ENCODE data around the gene ENPP1.
"Not testable (repeated sequence)": the region's sequence is repeated elsewhere in the genome, so short reads cannot be mapped to it uniquely, and the experiment has no call there.

The ENPP1 gene

GRCh38 chr6:131832363-131832762 is 24.5 kb downstream of the ENPP1 start:
- no peak for DNase-seq

- DNase-seq: no peak
Observed at GRCh38 chr6:131838051-131838450, 30.2 kb downstream of the ENPP1 start.

GRCh38 chr6:131839388-131839787 is 31.6 kb downstream of the ENPP1 start:
- DNase-seq: no peak

GRCh38 chr6:131840441-131840840 is 32.6 kb downstream of the ENPP1 start:
- no peak for DNase-seq

- DNase-seq: no peak
Observed at GRCh38 chr6:131840936-131841583, 33.2 kb downstream of the ENPP1 start.

- DNase-seq: no peak
Observed at GRCh38 chr6:131843768-131844167, 35.9 kb downstream of the ENPP1 start.

- DNase-seq: no peak
Observed at GRCh38 chr6:131844243-131844841, 36.5 kb downstream of the ENPP1 start.

- no peak for DNase-seq
Observed at GRCh38 chr6:131846023-131846663, 38.3 kb downstream of the ENPP1 start.

GRCh38 chr6:131846905-131847304 is 39.1 kb downstream of the ENPP1 start:
- DNase-seq: no peak

- DNase-seq: no peak
Observed at GRCh38 chr6:131849799-131850198, 42.0 kb downstream of the ENPP1 start.

- DNase-seq: no peak
Observed at GRCh38 chr6:131851049-131851769, 43.4 kb downstream of the ENPP1 start.

GRCh38 chr6:131852200-131852599 is 44.4 kb downstream of the ENPP1 start:
- no peak for DNase-seq

GRCh38 chr6:131854803-131855202 is 47.0 kb downstream of the ENPP1 start:
- DNase-seq: no peak

GRCh38 chr6:131858765-131859415 is 51.1 kb downstream of the ENPP1 start:
- no peak for DNase-seq

- DNase-seq: not testable (repeated sequence)
Observed at GRCh38 chr6:131859658-131860057, 51.8 kb downstream of the ENPP1 start.

GRCh38 chr6:131861381-131861780 is 53.6 kb downstream of the ENPP1 start:
- DNase-seq: no peak

- DNase-seq: no peak
Observed at GRCh38 chr6:131862476-131862875, 54.7 kb downstream of the ENPP1 start.

- DNase-seq: no peak
Observed at GRCh38 chr6:131867744-131868143, 59.9 kb downstream of the ENPP1 start.

- no peak for DNase-seq
Observed at GRCh38 chr6:131868836-131869235, 61.0 kb downstream of the ENPP1 start.

GRCh38 chr6:131875647-131876046 is 67.8 kb downstream of the ENPP1 start:
- DNase-seq: no peak

GRCh38 chr6:131876545-131876944 is 68.7 kb downstream of the ENPP1 start:
- no peak for DNase-seq

- no peak for DNase-seq
Observed at GRCh38 chr6:131877999-131878789, 70.4 kb downstream of the ENPP1 start.

Measured in 8988T (cell line).